ENCODE measurements around the gene CACNB1. TPM values are rescaled to one million over a fixed set of nuclear protein-coding genes. Genes with fewer than 3 reads are reported as not detected.

Gene CACNB1
- 5.2 and 5.9 TPM in 2 replicates for total RNA-seq (2014; rRNA removed; shearing (Covaris generic))
- 3.1 and 4.7 TPM in 2 replicates for polyA plus RNA-seq (2015; cell fraction: cytosol; rRNA removed)
- polyA plus RNA-seq (2015; cell fraction: nucleus; rRNA removed), result 32.7 and 34.0 TPM in 2 replicates

- DNase-seq (ENCODE audit: low read depth), result peak; percentile 70
Observed at GRCh38 chr17:39197380-39198185, at the start of gene CACNB1. Gene CACNB1 (minus strand): TSS chr17:39197669. CDS start chr17:39197495, 174 bp downstream.

- DNase-seq (ENCODE audit: low read depth), result no peak
Observed at GRCh38 chr17:39246274-39246673, 48.8 kb upstream of the CACNB1 start.

- DNase-seq (ENCODE audit: low read depth), result peak; percentile 71
Observed at GRCh38 chr17:39244600-39245570, 47.4 kb upstream of the CACNB1 start.

GRCh38 chr17:39244016-39244599 is 46.6 kb upstream of the CACNB1 start:
- DNase-seq (ENCODE audit: low read depth), result no peak

DNA sequence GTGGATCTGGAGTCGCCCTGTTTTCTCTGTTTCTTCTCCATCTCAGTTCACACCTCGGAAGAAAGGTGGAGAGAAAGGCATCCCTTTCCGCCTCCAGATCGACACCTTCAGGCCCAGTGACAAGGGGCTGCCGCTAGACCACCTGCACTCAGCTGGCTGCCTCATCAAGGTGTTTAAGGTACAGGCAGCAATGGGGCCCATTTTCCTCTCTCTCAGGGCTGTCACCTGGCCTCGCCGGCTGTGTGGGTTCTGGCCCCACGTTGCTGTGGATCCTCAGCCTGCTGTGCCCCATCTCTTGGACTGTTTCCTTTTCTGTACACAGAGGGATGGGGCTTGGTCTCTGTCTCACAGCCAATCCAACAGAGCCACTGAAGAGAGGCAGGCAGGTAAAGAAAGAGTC is 45.7 kb upstream of the CACNB1 start:
- no peak for DNase-seq (ENCODE audit: low read depth)

GRCh38 chr17:39240631-39241030 is 43.2 kb upstream of the CACNB1 start:
- DNase-seq (ENCODE audit: low read depth), result no peak

DNA sequence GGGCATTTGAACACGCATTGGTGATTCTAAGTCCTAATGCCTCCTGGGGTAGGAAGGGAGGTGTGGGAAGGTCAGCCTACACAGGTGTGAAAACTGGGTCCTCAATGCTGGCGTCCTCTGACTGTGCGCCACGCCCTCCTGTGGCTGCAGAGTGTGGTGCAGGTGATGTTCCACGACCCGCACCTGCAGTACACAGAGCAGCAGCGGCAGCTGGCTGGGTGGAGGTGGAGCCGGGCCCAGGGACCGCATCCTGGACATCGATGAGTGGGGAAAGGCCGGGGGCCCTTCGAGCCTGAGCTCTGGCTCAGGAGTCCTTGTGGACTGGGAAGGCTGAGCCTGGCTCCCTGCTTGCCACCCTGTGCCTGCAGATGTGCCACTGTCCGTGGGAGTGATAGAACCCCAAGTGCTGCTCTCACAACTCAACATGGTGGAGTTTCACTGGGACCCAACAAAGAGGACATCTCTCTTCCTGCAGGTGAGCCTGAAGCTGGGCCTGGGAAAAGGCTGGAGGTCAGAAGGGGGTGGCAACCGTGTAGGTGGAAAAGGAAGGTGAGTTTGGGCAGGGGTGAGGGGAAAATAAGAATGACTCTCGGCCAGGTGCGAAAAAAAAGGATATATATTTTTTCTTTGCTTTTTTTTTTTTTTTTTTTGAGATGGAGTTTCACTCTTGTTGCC is 42.3 kb upstream of the CACNB1 start:
- DNase-seq (ENCODE audit: low read depth), result no peak

DNA sequence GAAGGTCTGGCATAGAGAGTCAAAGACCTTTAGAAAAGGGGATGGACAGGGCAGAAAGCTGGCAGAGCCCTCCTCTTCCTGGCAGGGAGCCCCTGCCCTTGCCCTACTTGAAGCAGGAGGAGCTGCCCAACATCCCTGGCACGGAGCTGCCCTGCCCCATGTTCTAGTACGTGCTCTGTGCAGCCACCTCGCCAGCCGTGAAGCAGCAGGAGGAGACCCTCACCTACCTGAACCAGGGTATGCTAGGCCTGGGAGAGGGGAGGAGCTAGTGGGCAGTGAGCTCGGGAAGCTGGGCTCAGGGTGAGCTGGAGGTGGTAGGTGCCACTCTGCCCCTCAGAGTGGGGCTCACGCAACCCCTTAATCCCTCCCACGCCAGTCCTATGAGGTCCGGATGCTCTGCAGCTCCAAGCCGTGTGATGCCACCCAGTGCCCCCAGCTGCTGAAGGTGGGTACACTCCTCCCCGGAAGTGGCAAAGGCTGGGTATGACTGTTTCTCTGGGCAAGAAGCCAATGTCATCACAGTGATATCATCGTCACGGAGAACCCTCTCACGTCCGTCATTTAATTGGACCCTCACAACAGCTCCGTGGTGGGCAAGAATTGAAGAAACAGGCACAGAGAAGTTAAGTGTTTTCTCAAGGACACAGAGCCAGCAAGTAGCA is 41.0 kb upstream of the CACNB1 start:
- DNase-seq (ENCODE audit: low read depth), result peak; percentile 82

DNA sequence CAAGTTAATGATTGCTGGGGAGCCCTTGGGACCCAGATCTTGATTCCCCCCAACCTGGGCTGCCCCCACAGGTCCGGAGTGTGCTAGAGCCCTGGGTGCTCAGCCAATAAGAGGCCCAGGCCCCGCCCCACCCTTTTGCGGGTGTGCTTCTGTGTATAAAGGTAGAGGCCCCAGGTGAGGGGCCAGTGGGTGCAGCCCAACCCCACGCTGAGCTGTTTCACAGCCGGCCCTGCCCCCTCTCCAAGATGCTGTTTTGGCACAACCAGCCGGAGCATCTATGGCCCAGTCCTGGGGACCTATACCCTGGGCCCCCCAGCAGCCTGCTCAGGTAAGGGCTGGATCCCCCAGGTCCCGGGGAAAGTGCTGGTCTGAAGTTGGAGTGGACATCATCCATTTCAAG is 40.1 kb upstream of the CACNB1 start:
- no peak for DNase-seq (ENCODE audit: low read depth)

- DNase-seq (ENCODE audit: low read depth), result no peak
Observed at GRCh38 chr17:39236981-39237441, 39.5 kb upstream of the CACNB1 start.

DNA sequence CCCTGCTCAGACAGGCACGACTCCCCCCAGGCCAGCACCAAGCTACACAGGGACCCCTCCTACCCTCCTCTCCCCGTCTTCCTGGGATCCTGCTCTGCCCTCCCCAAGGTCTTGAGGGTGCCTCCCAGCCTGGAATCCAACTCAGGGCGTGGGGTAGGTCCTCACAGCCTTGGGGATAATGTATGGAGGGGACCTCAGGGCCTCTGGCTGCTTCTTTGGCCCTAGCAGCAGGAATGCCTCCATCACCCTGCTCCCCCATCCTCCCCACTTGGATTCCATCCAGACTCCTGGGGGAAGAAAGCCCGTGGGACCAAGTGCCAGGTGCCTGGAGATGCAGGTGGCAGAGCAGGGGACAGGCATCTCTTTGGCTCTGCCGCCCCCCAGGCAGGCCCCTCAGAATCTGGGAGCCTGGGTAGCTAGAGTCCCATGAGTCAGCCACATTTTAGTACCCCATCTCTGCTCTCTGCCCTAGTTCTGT is 39.0 kb upstream of the CACNB1 start:
- DNase-seq (ENCODE audit: low read depth), result no peak

- DNase-seq (ENCODE audit: low read depth), result peak; percentile 62
Observed at GRCh38 chr17:39235555-39236449, 38.3 kb upstream of the CACNB1 start.

DNA sequence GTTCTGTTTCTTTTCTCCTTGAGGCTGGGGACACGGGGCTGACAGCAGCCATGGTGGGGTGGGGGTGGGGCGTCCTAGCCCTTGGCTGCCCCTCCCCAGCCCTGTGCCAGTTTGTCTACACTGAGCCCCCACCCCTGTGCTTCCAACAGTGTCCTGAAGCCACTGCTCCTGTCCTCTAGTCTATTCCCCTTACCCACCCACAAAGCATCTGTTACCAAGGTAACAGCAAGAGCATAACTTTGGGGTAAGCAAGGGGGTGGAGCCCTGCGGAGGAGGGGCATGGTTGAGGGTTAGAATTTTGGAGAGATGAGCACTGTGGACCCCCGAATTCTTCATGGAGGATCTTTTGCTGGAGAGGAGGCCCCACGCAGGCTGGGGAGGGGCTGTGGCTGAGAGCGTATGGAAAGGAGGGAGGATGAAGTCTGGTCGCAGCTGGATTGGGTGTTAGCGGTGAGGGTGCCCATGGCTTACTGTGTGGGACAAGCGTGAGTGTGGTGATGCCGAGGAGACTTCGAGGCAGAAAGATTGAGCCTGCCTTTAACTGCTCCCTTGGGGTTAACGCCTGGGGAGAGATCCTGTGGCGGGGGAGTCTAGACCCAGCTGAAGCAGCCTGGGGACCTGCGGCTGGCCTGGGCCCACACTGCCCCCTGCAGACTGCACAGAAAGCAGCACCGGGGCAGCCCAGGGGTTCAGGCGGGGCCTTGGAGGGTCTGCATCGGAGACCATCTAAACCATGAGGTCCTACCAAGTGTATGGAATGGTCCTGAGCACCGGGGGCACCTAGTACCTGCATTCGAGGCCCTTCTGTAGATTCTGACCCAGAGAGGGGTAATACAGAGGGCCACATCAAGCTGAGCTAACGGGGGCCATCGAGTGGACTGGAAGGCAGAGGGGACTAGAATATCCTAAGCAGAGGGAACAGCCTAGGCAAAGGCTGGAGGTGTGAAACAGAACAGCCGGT is 34.4 kb upstream of the CACNB1 start:
- no peak for DNase-seq (ENCODE audit: low read depth)

GRCh38 chr17:39231091-39231561 is 33.7 kb upstream of the CACNB1 start:
- DNase-seq (ENCODE audit: low read depth), result no peak

DNA sequence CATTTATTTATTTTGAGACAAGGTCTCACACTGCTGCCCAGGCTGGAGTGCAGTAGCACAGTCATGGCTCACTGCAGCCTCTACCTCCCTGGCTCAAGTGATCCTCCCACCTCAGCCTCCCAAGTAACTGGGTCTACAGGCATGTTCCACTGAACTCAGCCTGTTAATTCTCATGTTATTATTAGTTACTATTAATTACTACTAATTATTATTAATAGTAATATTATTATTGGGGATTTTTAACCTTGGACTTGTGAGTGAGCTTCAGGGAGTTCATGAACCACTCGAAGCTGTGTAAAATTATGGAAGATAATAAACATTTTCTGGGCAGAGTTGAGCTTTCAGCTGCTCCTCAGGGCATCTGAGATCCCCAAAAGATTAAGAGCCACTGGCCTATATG is 32.9 kb upstream of the CACNB1 start:
- DNase-seq (ENCODE audit: low read depth), result no peak

DNA sequence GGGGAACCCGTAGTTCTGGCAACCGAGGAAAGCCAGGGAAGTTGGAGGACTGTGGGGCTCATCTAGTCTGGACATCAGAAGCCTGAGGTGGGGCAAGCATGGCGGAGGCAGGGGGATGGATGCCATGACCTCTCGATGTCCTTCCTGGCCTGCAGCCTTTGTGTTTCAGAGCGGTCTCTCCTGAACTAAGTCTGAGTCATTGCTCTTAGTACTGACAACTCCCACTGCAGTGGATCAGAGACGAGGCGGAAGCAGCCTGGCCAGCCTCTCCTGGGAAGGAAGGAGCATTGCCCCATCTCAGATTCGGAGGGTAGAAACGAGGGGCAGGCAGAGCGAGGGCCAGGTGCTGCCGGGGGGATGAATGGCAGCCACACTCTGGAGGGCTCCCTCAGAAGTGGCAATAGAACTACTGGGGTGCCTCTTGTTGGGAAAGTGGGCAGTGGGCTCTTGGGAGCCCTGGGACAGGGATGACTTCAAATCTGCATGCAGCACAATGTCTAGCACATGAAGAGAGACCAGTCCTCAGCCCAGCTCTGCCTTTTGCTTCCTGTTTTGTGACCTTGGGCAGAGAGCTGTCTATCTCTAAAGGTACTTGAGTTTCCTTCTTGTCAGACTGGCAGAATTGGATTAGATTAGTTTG is 31.9 kb upstream of the CACNB1 start:
- DNase-seq (ENCODE audit: low read depth), result peak; percentile 80

- DNase-seq (ENCODE audit: low read depth), result no peak
Observed at GRCh38 chr17:39227364-39227919, 30.0 kb upstream of the CACNB1 start.
